Left cardiac atrium (tissue), 4 donors: ENCODE data around the gene COL9A3. TPM values are rescaled to one million over a fixed set of nuclear protein-coding genes. Genes with fewer than 3 reads are reported as not detected.

ENCODE experiments used
- ATAC-seq, 2 donors: fragments of 200-7000 bp; cut with Tn5 transposase; one replicate each; pipeline ENCODE4 v1.9.1; 2020; ENCODE audit warnings: mild to moderate bottlenecking in 2 of 2, moderate library complexity in 2 of 2
- DNase-seq: peaks from one replicate; pipeline ENCODE4 v3.0.0-alpha.2; 2020
- intact Hi-C, 2 donors: fragments of 100-400 bp; cut with DNase I; formaldehyde crosslinking; loops; one replicate each; pipeline versions ENCODE4 v1.14.1 to v1.15.1; 2022 to 2023
- total RNA-seq, 2 donors: library from RNA; stranded (reverse); fragmentation: NEBNext Ultra II Directional; extraction: Animal tissue kit (Norgen Biotek cat#: 25700); gene quantifications; one replicate each; pipeline ENCODE4 v1.2.1, GENCODE V29; 2021
- donor health status: DM: no; HTN: yes; CAD: no.
- donor health status: DM: no; HTN: yes; CAD: no; lungs with severe emphysema.
- donor health status: DM: yes; HTN: yes; CAD: no.
- donor health status: Dilated cardiomyopathy.

COL9A3 gene
- total RNA-seq, 2 donors from 2014 or later, result 4.0 to 4.7 TPM

GRCh38 chr20:62792940-62793756, 23.7 kb upstream of the COL9A3 start:
- DNase-seq, result no peak
- intact Hi-C loops, result no loop called here
- ATAC-seq, result no peak

GRCh38 chr20:62793757-62794006, 23.2 kb upstream of the COL9A3 start:
- ATAC-seq (no peak), DNase-seq (no peak)
- intact Hi-C loops, result no loop called here

GRCh38 chr20:62794007-62794724, 22.7 kb upstream of the COL9A3 start:
- ATAC-seq, result peak; percentile 91 to 93
- DNase-seq, result peak; percentile 97
- intact Hi-C loops, result no loop called here

GRCh38 chr20:62795023-62795761, 21.7 kb upstream of the COL9A3 start:
- no peak for DNase-seq
- peak in 1 of 2 donors; percentile 9 for ATAC-seq
- intact Hi-C loops, result no loop called here

- ATAC-seq (peak in 1 of 2 donors; percentile 1), DNase-seq (no peak)
- intact Hi-C loops, result no loop called here
Measured at GRCh38 chr20:62796699-62797491, 20.0 kb upstream of the COL9A3 start.

- DNase-seq (no peak), ATAC-seq (no peak)
- intact Hi-C loops, result no loop called here
Measured at GRCh38 chr20:62797671-62798532, 18.9 kb upstream of the COL9A3 start.

- DNase-seq (no peak), ATAC-seq (no peak)
- intact Hi-C loops, result no loop called here
Measured at GRCh38 chr20:62799036-62799435, 17.8 kb upstream of the COL9A3 start.

- intact Hi-C loops, result no loop called here
- DNase-seq (no peak), ATAC-seq (no peak)
Measured at GRCh38 chr20:62799459-62799858, 17.4 kb upstream of the COL9A3 start.

- intact Hi-C loops, result no loop called here
- no peak for DNase-seq
- ATAC-seq, result no peak
Measured at GRCh38 chr20:62799873-62800272, 17.0 kb upstream of the COL9A3 start.

GRCh38 chr20:62800314-62801259, 16.3 kb upstream of the COL9A3 start:
- no peak for ATAC-seq
- DNase-seq, result no peak
- intact Hi-C loops, result no loop called here

GRCh38 chr20:62801284-62802010, 15.4 kb upstream of the COL9A3 start:
- DNase-seq, result no peak
- intact Hi-C loops, result no loop called here
- no peak for ATAC-seq

- intact Hi-C loops, result no loop called here
- ATAC-seq (peak in 1 of 2 donors; percentile 22), DNase-seq (no peak)
Measured at GRCh38 chr20:62802026-62802712, 14.7 kb upstream of the COL9A3 start.

GRCh38 chr20:62804021-62804626, 12.7 kb upstream of the COL9A3 start:
- intact Hi-C loops, result no loop called here
- DNase-seq (no peak), ATAC-seq (no peak)

- ATAC-seq (peak; percentile 49 to 69), DNase-seq (peak; percentile 78)
- intact Hi-C loops, result loop anchor here (5.0 kb wide), 1 partner anchor 137 kb away; no protein-coding TSS in a partner anchor
Measured at GRCh38 chr20:62804627-62805154, 12.2 kb upstream of the COL9A3 start, which contains the start of gene OGFR. OGFR (plus strand) TSS chr20:62804835; CDS start chr20:62804860, 25 bp downstream.

GRCh38 chr20:62805155-62805710, 11.6 kb upstream of the COL9A3 start:
- DNase-seq (no peak), ATAC-seq (peak; percentile 42)
- intact Hi-C loops, result loop anchor here (5.0 kb wide), 1 partner anchor 138 kb away; no protein-coding TSS in a partner anchor
